AG10803 (cell line): Measurements from ENCODE around the gene ITGA2.

ENCODE experiments used
- DNase-seq: peaks from one replicate; pipeline ENCODE4 v3.0.0; 2010; ENCODE audit warnings: low read depth
- H3K4me3 ChIP-seq: 2 replicates; pipeline ENCODE4 v1.5.1; 2011; ENCODE audit warnings: mild to moderate bottlenecking, low read length, control low read depth
- TF ChIP-seq, protein P1 (sequence below): conservative IDR thresholded peaks from 2 replicates; pipeline ENCODE4 v1.5.1; 2011; ENCODE audit warnings: mild to moderate bottlenecking, low read length, control low read depth, inconsistent platforms

Gene ITGA2

DNA sequence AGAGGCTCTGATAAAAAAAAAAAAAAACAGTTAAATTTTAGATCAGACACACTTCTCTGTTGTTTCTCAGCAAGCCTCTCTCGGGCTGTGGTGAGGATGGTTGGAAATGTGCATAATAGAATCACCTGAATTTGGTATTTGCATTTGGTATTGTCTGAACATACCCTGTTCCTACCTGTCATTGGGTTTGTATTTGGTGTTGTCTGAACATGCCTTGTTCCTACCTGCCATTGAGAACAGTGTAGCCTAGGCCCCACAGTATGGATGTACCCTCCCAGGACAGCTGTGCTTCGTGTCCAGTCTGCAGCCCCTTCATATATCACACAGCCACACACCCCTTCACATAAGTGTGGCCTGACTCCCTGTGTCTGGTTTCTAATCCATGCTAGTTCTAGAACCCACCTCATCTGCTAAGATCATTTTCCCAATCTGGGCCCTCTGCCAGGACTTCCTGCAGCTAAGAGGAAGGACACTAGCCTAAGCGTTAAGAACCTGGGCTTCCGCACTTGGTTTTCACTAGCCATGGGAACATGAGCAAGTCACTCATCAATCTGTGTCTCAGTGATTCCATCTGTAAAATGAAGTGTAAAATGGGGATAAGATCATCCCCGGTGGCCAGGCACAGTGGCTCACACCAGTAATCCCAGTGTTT is 49.2 kb downstream of the ITGA2 start:
- TF ChIP-seq, protein P1, sequence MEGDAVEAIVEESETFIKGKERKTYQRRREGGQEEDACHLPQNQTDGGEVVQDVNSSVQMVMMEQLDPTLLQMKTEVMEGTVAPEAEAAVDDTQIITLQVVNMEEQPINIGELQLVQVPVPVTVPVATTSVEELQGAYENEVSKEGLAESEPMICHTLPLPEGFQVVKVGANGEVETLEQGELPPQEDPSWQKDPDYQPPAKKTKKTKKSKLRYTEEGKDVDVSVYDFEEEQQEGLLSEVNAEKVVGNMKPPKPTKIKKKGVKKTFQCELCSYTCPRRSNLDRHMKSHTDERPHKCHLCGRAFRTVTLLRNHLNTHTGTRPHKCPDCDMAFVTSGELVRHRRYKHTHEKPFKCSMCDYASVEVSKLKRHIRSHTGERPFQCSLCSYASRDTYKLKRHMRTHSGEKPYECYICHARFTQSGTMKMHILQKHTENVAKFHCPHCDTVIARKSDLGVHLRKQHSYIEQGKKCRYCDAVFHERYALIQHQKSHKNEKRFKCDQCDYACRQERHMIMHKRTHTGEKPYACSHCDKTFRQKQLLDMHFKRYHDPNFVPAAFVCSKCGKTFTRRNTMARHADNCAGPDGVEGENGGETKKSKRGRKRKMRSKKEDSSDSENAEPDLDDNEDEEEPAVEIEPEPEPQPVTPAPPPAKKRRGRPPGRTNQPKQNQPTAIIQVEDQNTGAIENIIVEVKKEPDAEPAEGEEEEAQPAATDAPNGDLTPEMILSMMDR, result no peak
- no peak for DNase-seq

DNA sequence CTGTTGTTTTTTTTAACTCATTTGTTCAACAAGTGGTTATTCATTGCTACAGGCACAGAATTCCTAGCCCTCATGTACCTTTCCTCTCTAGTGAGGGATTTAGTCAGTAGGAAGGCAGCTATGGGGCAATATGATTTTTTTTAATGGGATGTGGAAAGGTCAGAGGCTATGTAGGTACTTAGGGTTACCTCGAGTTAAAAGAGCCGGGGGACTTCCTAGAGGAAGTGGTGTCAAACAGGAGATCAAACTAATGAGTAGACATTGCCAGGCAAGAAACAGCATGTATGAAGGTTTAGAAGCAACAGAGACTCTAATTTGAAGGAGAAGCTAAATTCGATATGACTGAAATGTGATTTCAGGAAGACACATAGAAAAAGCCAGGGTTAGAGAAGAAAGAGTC is 50.7 kb downstream of the ITGA2 start:
- TF ChIP-seq, protein P1, result no peak

More for the DNA sequence above, 49.2 kb downstream of the ITGA2 start:
- H3K4me3 ChIP-seq, result no peak overlapping the region

DNA sequence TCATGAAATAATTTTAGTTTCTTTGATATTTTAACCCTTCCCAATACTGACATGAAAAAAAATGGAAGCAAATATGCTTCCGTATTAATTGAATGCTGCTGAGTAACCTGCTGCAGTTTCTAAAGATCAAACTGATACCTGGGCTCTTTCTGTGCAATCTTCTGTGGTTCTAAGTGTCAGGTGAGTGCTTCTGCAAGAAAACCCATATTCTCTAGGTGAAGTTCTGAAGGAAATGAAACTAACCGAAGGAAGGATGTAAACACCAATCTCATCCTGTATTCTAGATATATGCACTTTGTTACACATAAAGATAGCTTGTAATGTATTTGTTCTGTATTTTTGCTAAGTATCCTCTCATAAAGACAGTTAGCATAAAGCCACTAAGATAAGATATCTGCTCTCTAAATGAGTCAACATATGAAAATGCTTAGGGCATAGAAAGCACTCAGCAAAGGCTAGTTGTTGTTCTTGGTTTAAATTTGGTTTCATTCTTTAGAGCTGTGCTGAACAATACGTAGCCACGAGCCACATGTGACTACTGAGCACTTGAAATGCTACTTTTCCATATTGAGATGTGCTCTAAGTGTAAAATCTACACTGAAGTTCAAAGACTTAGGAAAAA is 52.0 kb downstream of the ITGA2 start:
- H3K4me3 ChIP-seq, result no peak overlapping the region
- TF ChIP-seq, protein P1, result no peak
- DNase-seq, result no peak

More for the DNA sequence above, 50.7 kb downstream of the ITGA2 start:
- DNase-seq, result no peak
- H3K4me3 ChIP-seq, result no peak overlapping the region

DNA sequence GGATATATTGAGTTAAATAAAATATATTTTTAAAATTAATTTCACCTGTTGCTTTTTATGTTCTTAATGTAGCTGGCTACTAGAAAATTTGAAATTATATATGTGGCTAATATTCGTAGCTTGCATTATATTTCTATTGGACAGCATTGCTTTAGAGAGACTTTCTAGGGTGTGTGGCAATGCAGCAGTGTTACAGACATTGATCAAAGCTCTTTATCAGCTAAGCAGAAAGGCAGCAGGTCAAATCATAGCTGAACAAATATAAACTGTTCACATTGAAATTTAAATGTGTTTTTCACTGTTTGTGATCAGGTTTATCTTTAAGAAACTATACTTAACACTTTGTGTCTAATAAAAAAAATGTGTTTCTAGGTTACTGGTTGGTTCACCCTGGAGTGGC is 52.6 kb downstream of the ITGA2 start:
- no peak overlapping the region for H3K4me3 ChIP-seq
- no peak for DNase-seq
- TF ChIP-seq, protein P1, result no peak

DNA sequence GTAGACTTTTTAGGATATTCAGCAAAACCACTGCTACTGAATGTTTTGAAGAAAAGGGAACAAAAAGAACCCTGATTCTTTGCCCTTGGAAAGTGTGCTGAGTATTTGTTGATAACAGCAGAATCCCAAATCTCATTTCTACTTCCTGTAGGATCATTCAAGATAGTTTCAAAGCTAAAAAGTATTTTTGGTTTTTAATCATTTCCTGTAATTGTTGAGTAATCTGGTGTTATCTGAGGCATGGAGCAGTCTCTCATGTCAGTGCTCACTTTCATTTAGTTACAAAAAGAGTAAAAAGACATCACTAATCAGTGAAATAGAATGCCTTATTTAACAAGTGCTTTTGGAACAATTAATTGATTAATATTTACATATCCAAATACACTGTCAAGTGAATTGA is 56.1 kb downstream of the ITGA2 start:
- TF ChIP-seq, protein P1, result no peak
- DNase-seq, result no peak
- no peak overlapping the region for H3K4me3 ChIP-seq

DNA sequence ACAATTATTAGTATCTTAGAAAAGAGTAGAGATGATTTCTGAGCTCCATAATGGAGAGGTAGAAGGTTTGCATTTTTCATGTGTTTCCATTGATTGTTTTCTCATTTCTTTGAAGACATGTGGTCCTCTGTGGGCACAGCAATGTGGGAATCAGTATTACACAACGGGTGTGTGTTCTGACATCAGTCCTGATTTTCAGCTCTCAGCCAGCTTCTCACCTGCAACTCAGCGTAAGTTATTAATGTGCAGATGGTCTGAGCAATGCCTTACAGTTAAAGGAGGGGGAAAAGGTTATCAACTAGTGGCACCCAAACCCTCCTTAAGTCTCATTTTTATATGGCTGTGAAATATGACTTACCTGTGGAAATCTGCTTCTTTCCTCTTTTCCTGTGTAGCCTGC is 59.1 kb downstream of the ITGA2 start:
- TF ChIP-seq, protein P1, result no peak
- H3K4me3 ChIP-seq, result no peak overlapping the region

DNA sequence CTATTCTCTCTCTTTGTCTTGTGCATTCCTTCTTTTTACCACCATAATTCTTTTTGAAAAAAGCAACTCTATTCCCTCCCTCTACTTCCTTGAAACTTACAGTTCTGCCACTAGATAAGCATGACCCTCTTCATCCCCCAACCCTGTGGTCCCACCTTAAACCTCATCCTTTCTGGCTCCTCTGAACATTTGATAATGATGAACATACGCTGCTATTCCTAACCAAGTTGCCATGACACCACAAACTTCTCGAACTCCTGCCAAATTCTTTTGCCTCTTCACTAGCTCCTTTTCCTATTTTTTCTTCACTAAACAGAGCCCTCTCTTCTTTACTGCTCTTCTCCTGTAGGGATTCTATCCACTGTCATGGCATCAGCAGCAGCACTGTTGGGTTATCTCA is 63.3 kb downstream of the ITGA2 start:
- no peak overlapping the region for H3K4me3 ChIP-seq
- DNase-seq, result peak; percentile 67
- TF ChIP-seq, protein P1, result no peak

More for the DNA sequence above, 59.1 kb downstream of the ITGA2 start:
- no peak for DNase-seq
